HL-60/S4 (cell line): ENCODE measurements around the gene RIC1.
"Not testable (repeated sequence)": the region's sequence is repeated elsewhere in the genome, so short reads cannot be mapped to it uniquely, and the experiment has no call there.

ENCODE experiments used
- in situ Hi-C: fragments of 300-500 bp; cut with MboI; formaldehyde crosslinking; loops from 2 replicates; pipeline ENCODE4 v1.14.3; 2022; ENCODE audit warnings: low sequenced_read_pairs

The RIC1 gene

DNA sequence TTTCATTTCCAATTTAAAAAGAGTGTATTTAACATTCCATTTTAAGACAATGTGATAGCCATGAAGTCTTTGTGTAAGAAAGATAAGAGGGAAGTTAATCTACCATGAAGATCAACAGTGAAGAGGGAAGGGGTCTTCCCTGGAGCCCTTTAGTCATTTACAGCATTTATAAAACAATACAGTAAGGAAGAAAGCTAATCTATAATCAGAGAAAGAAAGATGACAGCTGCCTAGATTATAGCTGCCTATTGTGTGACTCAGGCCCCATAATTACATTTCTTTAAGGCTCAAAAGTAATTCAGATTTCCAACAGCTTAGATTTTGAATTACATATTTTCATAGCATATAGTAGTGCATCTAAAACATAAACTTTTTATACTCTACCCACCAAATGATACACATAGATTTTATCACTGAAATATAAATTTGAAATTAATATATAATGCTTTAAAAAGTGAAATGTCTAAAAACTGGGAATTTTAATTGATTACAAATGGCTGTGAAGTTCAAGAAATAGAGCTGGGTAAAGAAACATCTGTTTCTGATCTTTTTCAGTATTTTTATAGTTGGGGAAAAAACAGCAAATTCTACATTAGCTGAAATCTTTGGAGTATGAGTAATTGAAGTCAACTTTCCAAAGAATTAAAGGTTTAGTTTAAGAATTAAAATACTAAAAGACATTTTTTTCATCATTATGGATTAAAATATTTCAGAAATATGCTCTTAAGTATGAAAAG, 89.6 kb downstream of the RIC1 start:
- in situ Hi-C loops: no loop called here

DNA sequence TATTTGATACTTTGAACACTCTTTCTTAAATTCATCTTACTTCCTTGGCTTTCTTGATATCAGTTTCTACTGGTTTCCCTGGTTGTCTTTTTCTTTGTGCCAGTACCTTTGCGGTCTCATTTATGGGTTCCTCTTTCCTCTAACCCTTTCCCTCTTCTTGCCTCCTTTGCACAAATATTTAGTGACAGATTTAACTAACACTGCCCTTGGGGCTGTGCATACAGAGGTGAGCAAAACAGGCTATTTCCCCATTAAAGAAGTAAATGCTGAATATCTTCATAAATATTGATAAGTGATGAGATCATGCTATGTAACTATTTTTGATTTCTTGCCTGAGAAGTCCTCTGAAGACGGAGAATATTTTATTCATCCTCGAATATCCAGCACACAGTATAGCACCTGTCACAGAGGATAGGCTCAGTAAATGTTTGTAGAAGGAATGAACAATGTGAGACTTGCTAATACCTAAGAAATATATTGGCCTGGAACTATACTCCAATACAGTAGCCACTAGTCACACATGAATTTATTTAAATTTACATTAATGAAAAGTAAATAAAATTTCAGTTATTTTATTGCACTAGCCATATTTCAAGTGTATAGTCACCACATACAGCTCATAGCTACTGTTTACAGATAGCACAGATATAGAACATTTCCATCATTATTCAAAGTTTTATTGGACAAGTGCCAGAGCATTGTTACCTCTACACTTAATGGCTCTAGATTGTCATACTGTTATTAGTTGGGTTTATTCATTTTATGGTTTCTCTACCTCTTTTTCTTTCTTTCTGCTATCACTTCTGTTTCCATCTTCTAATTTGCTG, 90.4 kb downstream of the RIC1 start:
- in situ Hi-C loops: no loop called here

DNA sequence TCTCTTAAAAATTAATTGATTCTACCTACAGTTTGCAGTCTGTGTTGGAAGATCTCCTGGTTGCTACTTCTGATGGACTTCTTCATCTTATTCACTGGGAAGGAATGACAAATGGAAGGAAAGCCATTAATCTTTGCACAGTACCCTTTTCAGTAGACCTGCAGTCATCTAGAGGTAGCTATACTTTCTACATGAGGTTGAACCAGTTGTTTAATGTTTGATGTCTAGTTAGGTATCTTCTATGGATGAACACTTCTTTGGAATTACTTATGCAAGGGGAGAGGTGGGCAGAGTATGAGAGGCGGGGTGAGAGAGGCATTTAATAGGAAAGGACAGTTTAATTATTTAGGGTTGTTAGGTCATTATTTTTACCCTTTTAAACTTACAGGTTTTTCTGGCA, 91.2 kb downstream of the RIC1 start:
- in situ Hi-C loops: no loop called here

DNA sequence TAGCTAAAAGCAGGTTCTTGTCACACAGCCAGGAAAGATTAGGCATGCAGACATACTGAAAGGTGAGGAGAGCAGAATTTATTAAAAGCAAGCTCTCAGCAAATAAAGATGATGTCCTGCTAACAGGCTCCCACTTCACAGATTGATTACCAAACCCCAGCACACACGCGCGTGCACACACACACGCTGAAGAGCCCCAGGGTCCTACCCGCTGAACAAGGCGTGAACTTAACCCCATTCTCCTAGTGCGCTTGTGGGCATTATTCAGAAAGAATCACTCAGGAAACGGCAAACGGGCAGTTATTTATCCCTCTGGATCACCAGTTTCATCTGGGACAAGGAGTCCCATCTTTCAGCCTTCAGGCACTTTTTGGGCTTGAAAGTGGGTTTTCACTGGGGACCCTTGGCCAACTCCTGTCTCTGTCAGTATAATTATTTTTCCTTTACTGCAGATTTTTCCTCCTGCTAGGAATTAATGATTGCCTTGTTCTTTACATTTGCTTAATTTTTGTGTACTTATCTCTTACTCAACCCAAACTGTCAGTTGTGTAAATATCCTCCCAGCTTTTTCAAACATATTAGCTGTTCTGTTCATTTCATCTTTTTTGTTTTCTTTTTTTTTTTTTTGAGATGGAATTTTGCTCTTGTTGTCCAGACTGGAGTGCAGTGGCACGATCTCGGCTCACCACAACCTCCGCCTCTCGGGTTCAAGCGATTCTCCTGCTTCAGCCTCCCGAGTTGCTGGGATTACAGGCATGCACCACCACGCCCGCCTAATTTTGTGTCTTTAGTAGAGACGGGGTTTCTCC, 92.6 kb downstream of the RIC1 start:
- in situ Hi-C loops: no loop called here

DNA sequence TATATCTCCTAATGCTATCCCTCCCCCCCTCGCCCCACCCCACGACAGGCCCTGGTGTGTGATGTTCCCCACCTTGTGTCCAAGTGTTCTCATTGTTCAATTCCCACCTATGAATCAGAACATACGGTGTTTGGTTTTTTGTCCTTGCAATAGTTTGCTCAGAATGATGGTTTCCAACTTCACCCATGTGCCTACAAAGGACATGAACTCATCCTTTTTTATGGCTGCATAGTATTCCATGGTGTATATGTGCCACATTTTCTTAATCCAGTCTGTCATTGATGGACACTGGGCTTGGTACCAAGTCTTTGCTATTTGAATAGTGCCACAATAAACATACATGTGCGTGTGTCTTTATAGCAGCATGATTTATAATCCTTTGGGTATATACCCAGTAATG, 93.8 kb downstream of the RIC1 start:
- in situ Hi-C loops: not testable (repeated sequence)

DNA sequence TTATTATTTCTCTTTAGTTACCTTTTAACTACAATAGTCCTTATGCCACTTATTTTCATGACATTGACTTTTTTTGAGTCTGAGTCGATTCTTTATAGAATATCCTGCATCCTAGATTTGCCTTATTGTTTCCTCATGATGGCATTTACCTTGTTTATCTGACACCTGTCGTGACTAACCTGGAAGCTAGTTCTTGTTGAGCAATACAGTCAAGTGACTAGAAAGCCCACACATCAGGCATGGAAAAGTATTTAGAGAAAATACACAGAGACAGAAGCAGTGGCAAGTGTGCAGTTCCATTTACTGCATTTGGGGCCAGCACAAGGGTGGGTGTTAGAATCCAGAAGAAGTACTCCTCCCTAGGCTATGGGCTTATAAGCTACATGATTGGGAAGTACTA, 106.2 kb downstream of the RIC1 start:
- in situ Hi-C loops: no loop called here

GRCh38 chr9:5736563-5737346, 107.8 kb downstream of the RIC1 start:
- in situ Hi-C loops: no loop called here

- in situ Hi-C loops: no loop called here
These were observed 114.2 kb downstream of the RIC1 start for GRCh38 chr9:5743109-5743508.

DNA sequence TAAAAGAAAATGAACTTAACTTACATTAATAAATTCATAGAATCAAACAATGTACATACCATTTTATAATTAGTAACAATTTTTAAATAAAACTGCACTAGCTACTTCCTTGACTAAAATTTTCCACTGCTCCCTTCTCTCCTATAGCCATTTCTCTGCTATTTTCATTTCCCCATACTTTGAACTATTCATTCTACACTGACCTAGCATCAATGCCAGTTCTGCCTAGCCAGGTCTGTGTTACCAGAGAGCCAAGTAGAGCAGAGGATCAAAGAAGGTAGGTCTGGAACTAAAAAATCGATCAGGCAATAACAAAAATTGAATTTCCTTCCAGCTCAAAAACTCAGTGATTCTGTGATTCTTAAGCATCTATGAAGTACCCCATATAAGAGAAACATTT, 119.5 kb downstream of the RIC1 start:
- in situ Hi-C loops: no loop called here

DNA sequence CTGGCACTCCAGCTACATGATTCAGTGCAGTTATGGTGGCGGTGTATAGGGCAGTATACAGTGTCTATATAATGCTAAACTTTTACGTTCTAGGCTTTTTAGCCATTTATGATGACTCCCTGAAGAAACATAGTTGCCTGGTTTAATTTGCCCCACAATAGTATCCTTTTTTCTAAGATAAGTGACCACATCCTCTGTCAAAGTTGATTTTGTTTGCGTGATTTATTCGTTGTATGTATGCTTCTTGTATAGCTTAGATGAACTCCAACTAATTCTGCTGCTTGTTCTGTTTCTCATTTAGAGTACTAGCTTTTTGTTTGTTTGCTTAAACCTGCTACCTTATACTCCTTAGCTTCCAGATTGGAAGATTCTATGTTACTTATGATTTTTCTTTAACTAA, 120.4 kb downstream of the RIC1 start:
- in situ Hi-C loops: no loop called here

DNA sequence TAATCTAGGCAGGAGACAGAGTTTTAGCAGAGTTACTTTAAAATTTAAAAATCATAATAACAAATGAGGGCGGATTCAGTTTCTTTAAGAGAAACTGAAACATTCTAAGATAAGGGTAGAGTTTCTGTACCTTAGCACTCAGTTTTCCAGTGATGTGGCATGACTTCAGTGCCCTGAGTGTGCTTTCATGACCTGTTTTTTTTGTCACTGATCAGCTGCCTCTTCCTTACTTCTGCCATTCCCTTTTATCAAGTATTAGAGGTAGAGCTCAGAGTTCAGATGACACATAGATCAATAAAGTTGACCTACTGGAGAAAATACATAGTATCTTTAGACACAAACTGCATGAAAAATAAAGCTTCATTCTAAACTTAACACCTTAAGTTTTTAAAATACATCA, 121.7 kb downstream of the RIC1 start:
- in situ Hi-C loops: no loop called here

DNA sequence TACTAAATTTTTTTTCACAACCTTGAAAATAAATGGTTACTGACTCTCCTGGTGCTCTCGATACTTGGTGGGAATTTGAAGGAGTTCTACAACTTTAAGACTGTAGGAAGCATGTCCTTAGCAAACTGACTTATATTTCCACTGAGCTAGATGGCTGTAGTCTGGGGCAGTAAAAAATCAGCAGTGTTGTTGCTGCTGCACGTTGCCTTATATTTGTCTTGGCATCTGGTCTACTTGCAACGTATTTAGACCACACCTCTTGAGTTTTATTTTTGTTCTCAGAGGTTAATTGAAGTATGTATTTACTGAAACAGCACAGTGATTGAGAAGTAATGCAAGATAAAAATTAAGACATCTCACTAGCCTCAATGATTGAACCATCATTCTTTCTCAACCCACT, 127.7 kb downstream of the RIC1 start:
- in situ Hi-C loops: no loop called here

DNA sequence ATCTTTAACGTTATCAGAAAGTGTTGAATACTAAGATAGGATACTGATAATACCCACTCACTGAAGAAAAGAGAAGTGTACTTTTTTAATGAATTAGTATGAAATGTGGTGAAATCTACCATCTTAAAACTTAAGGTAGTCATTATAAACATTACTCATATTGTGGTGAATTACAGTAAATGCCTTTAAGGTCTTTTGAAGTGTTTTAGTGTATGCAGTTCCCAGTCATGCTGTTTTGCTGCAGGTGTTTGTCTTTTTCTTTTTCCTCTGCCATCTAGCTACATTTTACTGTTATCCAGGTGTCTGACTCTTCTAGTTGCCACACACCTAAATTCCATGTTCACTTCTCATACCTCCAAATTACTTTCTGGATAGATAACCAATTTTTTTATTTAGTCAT, 131.4 kb downstream of the RIC1 start:
- in situ Hi-C loops: no loop called here

GRCh38 chr9:5762421-5762820, 133.5 kb downstream of the RIC1 start:
- in situ Hi-C loops: no loop called here

GRCh38 chr9:5764130-5764868, 135.4 kb downstream of the RIC1 start:
- in situ Hi-C loops: no loop called here

GRCh38 chr9:5767968-5768932, 139.3 kb downstream of the RIC1 start:
- in situ Hi-C loops: no loop called here

DNA sequence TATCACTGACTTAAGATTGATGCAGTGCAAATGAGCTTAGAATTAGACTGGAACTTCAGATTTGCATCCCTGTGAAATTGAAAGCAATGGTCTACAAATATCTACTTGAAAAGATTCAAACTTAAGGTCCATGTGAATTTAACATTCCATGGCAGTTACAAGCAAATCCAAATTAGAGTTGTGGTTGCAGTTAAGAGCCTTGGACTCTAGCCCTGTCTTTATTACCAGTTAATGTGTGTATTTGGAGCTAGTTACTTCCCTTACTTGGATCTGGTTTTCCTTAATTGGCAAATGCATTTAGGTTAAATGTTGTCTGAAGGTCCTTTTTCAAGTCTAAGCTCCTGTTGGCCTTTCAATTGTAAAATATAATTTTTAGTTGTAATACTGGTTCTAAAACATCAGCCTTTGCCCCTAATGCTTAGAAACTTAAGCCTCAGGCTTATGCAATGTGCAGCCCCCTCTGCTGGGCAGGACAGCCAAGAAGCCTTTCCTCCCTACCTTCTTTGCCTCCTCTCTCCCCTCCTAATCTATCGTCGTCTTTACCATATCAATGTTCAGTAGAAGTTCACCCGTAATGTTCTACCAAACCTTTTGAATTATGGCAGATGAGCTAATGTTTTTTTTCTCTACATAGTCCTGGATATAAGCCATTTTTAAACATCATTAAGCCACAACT, 144.6 kb downstream of the RIC1 start:
- in situ Hi-C loops: no loop called here

DNA sequence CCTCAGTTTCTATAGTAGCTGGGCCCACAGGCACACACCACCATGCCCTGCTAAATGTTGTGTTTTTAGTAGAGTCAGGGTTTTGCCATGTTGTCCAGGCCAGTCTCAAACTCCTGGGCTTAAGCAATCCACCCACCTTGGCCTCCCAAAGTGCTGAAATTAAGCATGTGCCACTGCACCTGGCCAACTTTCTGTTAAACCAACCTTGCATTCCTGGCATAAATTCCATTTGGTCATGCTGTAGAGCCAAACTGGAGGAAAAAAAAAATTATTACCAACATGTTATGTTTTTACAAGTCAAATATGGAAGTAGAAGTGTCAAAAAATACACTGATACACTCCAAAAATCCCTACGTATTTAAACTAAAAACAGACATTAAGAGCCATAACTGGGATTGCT, 149.9 kb downstream of the RIC1 start:
- in situ Hi-C loops: no loop called here
